Thoracic aorta (tissue), 2 donors: ENCODE results near the gene ACTR6. TPM values are rescaled to one million over a fixed set of nuclear protein-coding genes. Genes with fewer than 3 reads are reported as not detected.
A peak's percentile ranks its signal among the peaks of the same experiment; 100 is the strongest.

Experiments used
- ATAC-seq: fragments of 150-250 bp; one replicate; pipeline ENCODE4 v1.8.0; 2017; ENCODE audit warnings: low read depth; ENCODE audit not compliant: insufficient number of reproducible peaks, low FRiP score
- DNase-seq: peaks from one replicate; pipeline ENCODE4 v3.0.0-alpha.2; 2020; ENCODE audit warnings: low spot score
- H3K27ac ChIP-seq, 2 donors: fragments of 200-600 bp; sonication (generic); 1 replicate in 1 of 2; 2 replicates in 1 of 2; pipeline ENCODE4 v1.5.1; 2016; ENCODE audit warnings: mild to moderate bottlenecking in 2 of 2, moderate library complexity in 2 of 2
- H3K27me3 ChIP-seq: fragments of 200-600 bp; sonication (generic); replicated peaks from 2 replicates; pipeline ENCODE4 v1.6.0; 2016; ENCODE audit warnings: mild to moderate bottlenecking; ENCODE audit not compliant: insufficient read depth
- H3K36me3 ChIP-seq: fragments of 200-600 bp; sonication (generic); one replicate; pipeline ENCODE4 v1.5.1; 2016
- H3K4me1 ChIP-seq, 2 donors: fragments of 200-600 bp; sonication (generic); 1 replicate in 1 of 2; 2 replicates in 1 of 2; pipeline versions ENCODE4 v1.5.1 to v1.6.0; 2016; ENCODE audit warnings: low read depth in 2 of 2, mild to moderate bottlenecking in 1 of 2; ENCODE audit not compliant: control insufficient read depth in 1 of 2
- H3K4me3 ChIP-seq: fragments of 200-600 bp; sonication (generic); 2 replicates; pipeline ENCODE4 v1.5.1; 2016; ENCODE audit warnings: mild to moderate bottlenecking
- H3K9me3 ChIP-seq: fragments of 200-600 bp; sonication (generic); 2 replicates; pipeline ENCODE4 v1.5.1; 2016
- CTCF ChIP-seq: fragments of 200-600 bp; sonication (generic); IDR thresholded peaks from one replicate; pipeline ENCODE4 v1.5.1; 2019; ENCODE audit warnings: antibody characterized with exemption
- total RNA-seq, 2 donors: library from RNA; depleted of rRNA; stranded (reverse); fragments of >200 nt; gene quantifications; one replicate each; pipeline versions ENCODE4 v1.1.0 to v1.2.3, GENCODE V29; 2016

ACTR6 gene
- total RNA-seq, 2 donors from 2014 or later = 17.6 to 130 TPM

DNA sequence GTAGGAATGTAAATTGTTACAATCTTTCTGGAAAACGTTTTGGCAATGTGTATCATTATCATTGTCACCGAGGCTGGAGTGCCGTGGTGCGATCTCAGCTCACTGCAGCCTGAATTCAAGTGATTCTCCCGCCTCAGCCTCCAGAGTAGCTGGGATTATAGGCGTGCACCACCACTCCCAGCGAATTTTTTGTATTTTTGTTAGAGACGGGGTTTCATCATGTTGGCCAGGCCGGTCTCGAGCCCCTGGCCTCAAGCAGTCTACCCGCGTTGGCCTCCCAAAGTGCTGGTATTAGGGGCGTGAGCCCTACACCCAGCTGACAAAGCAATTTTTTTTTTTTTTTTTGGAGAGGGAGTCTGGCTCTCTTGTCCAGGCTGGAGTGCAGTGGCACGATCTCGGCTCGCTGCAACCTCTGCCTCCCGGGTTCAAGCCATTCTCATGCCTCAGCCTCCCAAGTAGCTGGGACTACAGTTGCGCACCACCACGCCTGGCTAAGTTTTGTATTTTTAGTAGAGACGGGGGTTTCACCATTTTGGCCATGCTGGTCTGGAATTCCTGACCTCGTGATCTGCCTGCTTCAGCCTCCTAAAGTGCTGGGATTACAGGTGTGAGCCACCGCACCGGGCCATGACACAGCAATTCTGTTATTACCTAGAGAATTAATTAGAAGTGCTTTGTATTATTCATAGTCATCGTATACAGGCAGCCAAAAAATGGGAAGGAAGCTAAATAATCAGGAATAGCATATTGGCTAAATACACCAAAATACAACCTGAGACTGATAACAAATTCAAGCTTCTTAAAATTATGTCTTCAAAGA, 1.2 kb downstream of the ACTR6 start:
- no peak for DNase-seq
- Histone ChIP-seq H3K4me1 (peaks cover 14 to 23% of the 10 kb centered on the region in 2 donors), H3K36me3 (no peaks in the 10 kb centered on the region), H3K9me3 (no peaks in the 10 kb centered on the region), H3K4me3 (peak overlapping the region; percentile 72), H3K27ac (no peak overlapping the region), H3K27me3 (no peaks in the 10 kb centered on the region)
- no peak for ATAC-seq
- no peak for TF ChIP-seq CTCF

DNA sequence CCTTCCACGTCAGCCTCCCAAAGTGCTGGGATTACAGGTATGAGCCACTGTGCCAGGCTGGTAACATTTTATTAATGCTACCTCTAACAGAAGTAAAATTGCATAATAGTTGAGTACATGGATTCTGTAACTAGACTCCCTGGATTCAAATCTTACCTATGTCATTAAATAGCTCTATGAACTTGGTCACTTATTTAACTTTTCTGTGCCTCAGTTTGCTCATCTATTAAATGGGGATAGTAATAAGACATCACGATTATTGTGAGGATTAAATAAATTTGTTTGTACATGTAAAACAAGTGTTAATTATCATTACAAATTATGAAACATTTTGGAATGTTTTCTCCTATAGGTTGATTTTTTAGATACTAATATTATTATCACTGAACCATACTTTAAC, 6.7 kb downstream of the ACTR6 start:
- no peak for TF ChIP-seq CTCF
- Histone ChIP-seq H3K27me3 (no peaks in the 10 kb centered on the region), H3K27ac (no peak overlapping the region), H3K4me1 (peaks cover 0 to 2% of the 10 kb centered on the region in 2 donors), H3K36me3 (peaks cover 16% of the 10 kb centered on the region), H3K4me3 (no peak overlapping the region), H3K9me3 (no peaks in the 10 kb centered on the region)
- ATAC-seq (no peak), DNase-seq (no peak)

- Histone ChIP-seq H3K36me3 (peaks cover 20% of the 10 kb centered on the region), H3K27ac (no peak overlapping the region), H3K4me3 (no peak overlapping the region), H3K4me1 (no peaks in the 10 kb centered on the region), H3K9me3 (no peaks in the 10 kb centered on the region), H3K27me3 (no peaks in the 10 kb centered on the region)
- TF ChIP-seq CTCF = no peak
- ATAC-seq (no peak), DNase-seq (no peak)
Measured at GRCh38 chr12:100208834-100209233, 8.2 kb downstream of the ACTR6 start.

DNA sequence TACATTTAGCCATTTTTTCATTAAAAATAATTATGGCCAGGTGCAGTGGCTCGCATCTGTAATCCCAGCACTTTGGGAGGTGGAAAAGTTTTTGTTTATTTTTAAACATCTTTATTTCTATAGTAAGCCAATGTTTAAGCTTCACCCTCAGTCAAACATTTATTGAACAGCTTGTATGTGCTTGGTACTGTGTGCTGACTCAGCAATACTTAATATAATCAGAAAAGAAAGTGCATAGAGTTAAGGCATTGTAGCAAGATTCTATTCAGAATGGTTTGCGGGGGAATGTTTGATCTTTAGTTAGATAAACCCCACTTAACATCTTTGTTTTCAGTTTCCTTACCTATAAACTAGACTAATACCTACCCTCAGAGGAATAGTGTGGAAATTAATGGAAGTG, 11.1 kb downstream of the ACTR6 start:
- no peaks in the 10 kb centered on the region for H3K9me3 ChIP-seq
- DNase-seq (no peak), ATAC-seq (no peak)
- no peak overlapping the region for H3K27ac ChIP-seq
- peaks cover 20% of the 10 kb centered on the region for H3K36me3 ChIP-seq
- no peaks in the 10 kb centered on the region for H3K27me3 ChIP-seq
- no peak for TF ChIP-seq CTCF
- H3K4me3 ChIP-seq = no peak overlapping the region
- no peaks in the 10 kb centered on the region for H3K4me1 ChIP-seq

DNA sequence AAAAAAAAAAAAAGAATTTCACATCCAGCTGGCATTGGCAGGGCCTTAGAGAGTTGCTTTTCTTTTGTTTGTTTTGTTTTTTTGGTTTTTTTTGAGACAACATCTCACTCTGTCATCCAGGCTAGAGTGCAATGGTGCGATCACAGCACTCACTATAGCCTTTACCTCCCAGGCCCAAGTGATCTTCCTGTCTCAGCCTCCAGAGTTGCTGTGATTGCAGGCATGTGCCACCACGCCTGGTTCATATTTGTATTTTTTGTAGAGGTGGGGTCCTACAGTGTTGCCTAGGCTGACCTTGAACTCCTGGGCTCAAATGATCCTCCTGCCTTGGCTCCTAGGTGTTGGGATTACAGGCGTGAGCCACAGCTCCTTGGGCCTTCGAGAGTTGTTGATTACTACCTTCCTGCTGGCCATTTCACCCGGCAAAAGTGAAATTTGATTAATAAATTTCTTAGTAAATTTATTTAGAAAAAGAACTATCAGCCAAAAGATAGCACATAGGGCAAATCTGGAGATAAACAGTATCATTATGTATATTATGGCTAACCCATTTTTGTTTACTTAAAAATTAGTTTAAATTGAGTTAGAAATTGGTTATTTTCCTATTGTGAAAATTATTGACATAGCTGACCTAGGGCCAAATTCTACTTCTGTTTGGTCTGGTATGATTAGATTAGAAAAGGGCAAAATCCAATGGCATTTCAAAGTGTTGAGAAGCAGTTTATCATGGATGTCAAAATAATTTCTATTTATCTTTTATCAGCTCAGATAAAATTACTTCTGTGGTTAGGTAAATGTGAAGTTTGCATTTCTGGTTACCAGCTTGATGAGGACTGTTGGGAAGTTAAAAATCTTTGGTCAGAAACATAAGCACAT, 12.6 kb downstream of the ACTR6 start:
- no peak overlapping the region for H3K4me3 ChIP-seq
- no peak overlapping the region for H3K27ac ChIP-seq
- no peak for ATAC-seq
- no peaks in the 10 kb centered on the region for H3K4me1 ChIP-seq
- H3K36me3 ChIP-seq = peaks cover 18% of the 10 kb centered on the region
- H3K9me3 ChIP-seq = no peaks in the 10 kb centered on the region
- H3K27me3 ChIP-seq = no peaks in the 10 kb centered on the region
- DNase-seq = no peak
- no peak for TF ChIP-seq CTCF
